ENCODE measurements around the gene AK4.

Gene AK4

GRCh38 chr1:65176591-65176990 is 28.6 kb downstream of the AK4 start:
- no peak for DNase-seq

DNA sequence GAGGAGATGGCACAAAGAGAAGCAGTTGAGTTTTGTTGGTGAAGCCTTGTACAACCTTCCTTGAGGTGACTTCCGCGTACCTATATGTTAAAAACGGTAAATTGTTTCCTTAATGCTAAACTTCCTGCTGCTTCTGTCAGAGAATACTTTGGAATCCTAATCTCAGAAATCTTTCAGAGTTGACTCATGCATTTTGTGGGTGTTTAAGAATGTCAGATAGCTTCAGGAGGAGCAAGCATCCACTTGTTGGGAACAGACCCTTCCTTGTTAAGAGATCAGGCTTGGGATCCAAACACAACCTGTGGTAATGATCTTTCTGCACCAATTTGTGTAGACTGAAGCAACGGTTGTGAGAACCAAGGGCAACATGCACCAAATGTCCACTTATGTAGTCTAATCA is 29.5 kb downstream of the AK4 start:
- DNase-seq: no peak

DNA sequence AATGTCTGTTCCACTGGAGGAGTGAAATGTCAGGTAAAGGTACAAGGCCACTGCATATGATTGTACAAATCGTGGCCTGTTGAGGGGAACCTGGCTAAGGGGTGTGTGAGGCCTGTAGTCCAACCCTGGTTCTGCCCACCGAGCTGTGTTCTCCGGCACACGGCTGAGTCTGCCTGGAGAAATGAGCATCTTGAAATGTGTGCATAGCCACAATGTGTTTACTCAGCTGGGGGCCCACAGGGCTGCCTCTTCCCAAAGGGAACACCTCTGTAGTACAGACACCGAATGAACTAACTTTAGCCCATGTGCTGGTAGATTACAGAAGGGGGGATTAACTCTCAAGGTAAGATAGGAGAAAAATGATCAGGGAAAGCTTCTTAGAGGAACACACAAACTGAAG is 30.2 kb downstream of the AK4 start:
- DNase-seq: no peak

- no peak for DNase-seq
Measured at GRCh38 chr1:65179148-65179547, 31.1 kb downstream of the AK4 start.

- no peak for DNase-seq
Measured at GRCh38 chr1:65180977-65181376, 33.0 kb downstream of the AK4 start.

DNA sequence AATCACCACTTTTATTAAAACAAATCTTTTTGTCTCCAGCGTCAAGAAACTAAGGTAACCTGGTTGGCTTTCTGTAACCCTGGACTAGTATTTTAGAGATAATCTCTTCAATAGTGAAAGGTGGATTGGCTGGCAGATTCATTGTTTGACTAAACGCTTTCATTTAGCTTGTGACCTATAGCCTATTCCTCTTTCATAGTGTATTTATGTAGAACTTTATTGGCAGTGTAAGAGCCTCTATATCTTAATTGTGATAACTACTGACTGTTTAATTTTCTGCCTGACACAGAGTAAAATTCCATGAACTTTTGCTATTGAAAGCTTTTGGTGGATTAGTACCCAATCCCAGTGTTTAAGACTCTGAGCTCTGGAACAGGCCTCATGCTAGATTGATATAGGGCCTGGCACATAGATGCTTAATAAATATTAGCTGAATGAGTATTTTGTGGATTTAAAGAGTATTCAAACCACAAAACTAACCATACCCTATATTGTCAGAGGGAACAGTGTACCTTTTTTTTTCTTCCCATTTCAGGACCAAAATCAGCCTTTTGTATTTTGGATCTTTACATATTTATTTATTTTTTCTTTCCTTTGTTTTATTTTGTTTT is 34.8 kb downstream of the AK4 start:
- no peak for DNase-seq

DNA sequence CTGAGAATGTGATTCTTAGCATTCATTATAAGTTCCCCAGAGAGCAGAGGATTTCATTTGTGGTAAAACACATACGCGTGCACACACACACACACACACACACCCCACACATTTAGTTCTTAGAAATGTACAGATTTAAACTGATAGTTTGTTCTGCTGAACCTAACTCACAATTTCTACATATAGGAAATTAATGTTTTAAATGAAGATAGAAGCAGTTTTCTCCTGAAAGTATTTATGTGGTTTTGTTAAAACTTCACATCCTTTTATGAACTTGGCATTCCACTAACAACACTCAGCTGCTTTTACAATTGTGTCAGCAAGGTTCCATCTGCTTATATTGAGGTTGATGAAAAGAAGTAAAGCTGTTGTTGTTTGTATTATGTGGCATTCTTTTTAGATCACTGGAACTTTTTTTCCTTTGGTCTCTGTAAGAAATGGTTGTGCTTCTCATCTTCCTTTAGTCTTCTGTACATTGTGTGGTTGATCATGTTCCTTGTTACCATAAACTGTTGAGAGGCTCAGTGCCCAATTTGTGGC is 41.6 kb downstream of the AK4 start:
- DNase-seq: no peak

GRCh38 chr1:65190229-65190628 is 42.2 kb downstream of the AK4 start:
- DNase-seq: no peak

DNA sequence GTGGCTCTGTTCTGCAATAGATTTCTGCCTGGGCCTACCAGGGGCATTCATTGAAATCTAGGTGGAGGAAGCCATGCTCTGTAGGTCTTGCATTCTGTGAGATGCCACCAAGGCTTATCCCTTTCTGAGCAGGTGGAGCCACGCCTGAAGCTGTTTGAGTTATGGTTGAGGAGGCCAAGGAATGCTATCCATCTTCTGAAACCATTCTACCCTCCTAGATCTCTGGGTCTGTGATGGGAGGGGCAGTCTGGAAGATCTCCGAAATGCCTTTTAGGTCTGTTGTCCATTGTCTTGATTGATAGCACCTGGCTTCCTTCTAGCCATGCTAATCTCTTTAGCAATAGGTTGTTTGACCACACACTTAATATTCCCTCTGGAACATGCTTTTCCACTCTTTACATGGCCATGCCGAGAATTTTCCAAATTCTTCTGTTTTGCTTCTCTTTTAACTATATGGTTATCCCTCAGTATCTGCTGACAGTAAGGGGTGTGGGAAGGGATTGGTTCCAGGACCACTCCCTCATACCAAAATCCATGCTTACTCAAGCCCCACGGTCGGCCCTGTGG is 45.2 kb downstream of the AK4 start:
- no peak for DNase-seq

- no peak for DNase-seq
Measured at GRCh38 chr1:65195495-65196417, 47.8 kb downstream of the AK4 start.

DNA sequence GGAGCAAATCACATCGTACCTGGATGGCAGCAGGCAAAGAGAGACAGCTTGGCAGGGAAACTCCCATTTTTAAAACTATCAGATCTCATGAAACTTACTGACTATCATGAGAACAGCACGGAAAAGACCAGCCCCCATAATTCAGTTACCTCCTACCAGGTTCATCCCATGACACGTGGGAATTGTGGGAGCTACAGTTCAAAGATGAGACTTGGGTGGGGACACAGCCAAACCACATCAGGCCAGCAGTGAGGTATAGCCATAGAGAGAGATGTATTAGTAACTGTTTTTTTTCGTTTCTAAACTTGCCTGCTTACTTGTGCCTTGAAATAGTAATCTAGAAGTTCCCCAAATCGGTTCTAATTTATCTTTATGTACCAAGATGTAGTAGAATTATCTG is 48.9 kb downstream of the AK4 start:
- no peak for DNase-seq

DNA sequence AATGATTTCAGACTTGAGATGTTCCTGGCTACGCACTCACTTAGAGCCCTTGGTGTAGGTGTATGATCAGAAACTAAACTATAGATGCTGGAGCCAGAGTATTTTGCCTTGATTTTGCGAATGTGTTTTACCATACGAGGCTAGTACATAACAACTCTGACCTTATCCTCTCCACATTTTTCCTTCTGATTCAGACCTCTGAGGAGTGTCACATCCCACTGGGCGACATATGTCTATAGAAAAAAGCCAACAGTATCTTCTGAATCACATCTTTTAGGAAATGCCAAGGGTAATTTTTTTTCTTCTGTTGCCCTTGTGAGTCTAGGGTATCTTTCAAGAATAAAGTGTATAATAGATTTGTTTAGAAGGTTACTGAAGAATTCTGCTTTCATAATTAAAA is 49.6 kb downstream of the AK4 start:
- DNase-seq: no peak

DNA sequence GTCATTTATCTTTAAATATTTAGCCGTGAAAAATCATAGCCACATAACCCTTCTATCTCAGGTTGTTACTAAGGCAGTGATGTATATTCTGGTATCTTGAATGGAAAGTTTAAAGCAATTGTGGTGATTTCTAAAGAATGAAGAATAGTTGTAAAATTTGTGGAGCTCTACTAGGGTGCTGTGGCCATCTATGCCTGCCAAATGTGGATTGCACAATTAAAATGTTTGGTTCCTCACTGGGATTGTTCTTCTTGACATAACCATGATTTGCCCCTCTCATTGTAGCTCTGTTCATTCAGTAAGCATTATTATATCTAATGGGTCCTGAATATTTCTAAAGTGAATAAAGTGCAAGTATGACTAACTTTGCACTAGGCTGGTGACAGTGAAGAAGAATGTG is 50.1 kb downstream of the AK4 start:
- no peak for DNase-seq

- no peak for DNase-seq
Measured at GRCh38 chr1:65200411-65200810, 52.4 kb downstream of the AK4 start.

DNA sequence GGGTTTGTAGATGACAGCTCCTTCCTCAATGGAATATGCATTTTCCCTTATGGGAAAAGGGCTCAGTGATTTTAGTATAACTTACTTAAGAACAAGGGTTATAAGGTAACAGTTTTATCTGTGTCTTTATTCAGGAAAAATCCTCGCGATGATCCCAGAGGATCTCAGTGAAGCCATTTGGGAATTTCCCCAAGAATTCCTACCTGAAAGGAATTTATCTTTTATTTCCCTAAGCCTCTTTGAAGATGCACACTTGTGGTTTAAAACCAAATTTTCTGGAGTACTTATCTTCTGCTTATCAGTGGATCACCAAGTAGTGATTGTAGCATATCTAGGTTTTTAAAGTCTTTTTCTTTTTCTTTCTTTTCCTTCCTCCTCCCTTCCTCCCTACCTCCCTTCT is 58.8 kb downstream of the AK4 start:
- DNase-seq: no peak

GRCh38 chr1:65207317-65207716 is 59.3 kb downstream of the AK4 start:
- no peak for DNase-seq

DNA sequence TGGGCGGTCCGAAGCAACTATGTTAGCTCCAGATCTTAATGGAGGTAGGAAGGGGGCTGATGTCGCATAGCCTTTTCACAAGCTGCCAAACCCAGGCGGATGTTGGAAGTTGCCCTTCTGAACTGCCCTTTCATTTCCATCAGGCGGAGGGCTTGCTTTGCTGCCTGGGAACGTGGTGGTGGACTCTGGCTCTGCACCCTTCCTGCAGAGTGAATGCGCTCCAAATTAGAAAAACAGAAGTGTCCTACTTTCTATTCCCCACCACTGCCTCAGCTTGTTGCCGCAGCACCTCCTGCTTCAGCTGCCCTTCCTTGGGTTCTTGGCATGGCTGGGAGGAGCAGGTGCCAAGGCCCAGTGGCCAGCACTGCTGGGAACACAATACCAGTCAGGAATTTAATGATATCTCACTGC is 60.6 kb downstream of the AK4 start:
- DNase-seq: no peak

- DNase-seq: no peak
Measured at GRCh38 chr1:65209005-65209885, 61.2 kb downstream of the AK4 start.

DNA sequence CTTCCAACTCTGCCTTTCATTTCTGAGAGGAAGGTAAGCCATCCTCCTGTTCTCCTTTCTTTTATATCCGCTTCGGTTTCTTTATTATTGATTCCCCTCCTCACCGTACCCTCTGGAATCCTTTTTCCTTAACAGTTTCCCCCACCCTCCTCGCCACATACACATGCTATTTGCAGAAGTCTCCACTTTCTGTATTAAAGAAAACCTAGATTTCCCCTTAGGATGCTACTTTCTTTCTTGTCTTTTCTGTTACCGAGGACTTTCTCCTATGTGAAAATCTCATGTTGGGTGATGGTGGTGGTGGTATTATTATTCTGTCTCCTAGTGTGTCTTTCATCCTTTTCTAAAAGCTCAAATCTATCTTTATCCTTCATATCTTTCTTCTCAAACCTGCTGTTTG is 62.3 kb downstream of the AK4 start:
- no peak for DNase-seq

GRCh38 chr1:65211331-65211730 is 63.3 kb downstream of the AK4 start:
- DNase-seq: no peak

- DNase-seq: no peak
Measured at GRCh38 chr1:65213271-65214023, 65.4 kb downstream of the AK4 start.
